OCI-LY7 (cell line): ENCODE results near the gene PAFAH2.

Experiments
- CTCF ChIP-seq: fragments of 200-600 bp; sonication (generic); conservative IDR thresholded peaks from 2 replicates; pipeline ENCODE4 v1.5.1; 2014; ENCODE audit warnings: mild to moderate bottlenecking, antibody characterized with exemption, low read length, moderate library complexity, mixed read lengths
- EZH2phosphoT487 ChIP-seq: fragments of 200-600 bp; sonication (generic); IDR thresholded peaks from 2 replicates; pipeline ENCODE4 v1.6.1; 2018; ENCODE audit warnings: low read depth, borderline replicate concordance, mild to moderate bottlenecking, mixed run types, antibody characterized with exemption, low read length, moderate library complexity, mixed read lengths

DNA sequence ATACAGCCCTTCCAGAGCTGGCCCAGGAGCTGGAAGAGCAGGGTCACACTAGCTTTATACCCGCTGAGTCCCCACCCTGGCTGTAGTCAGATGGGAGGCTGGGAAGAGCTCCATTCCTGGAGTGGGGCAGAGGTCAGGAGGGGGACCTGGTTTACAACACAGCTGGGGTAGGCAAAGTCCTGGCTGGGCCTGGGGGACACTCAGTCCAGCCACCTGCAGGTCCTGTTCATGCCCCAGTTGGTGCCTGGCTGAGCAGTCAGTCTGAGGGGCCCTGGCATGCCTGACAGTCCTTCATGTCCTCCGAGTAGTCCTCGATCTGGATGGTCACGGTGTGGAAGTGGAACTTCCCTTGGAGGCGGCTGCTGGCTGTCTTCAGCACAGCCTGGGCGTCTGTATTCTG lies 41.0 kb upstream of the PAFAH2 start:
- TF ChIP-seq CTCF (no peak), EZH2phosphoT487 (no peak)
